T-cell (primary cell): ENCODE data around the gene PDRG1. TPM values are rescaled to one million over a fixed set of nuclear protein-coding genes. Genes with fewer than 3 reads are reported as not detected.
A peak's percentile ranks its signal among the peaks of the same experiment; 100 is the strongest.

Experiments
- ATAC-seq, 4 experiments: fragments of 200-7000 bp in 3 of 4; fragments of 150-1000 bp in 1 of 4; cut with Tn5 transposase; replicated peaks in 1 of 4; 1 replicate in 3 of 4; 2 replicates in 1 of 4; pipeline ENCODE4 v1.10.0; 2021; ENCODE audit warnings: moderate library complexity in 3 of 4, mild to moderate bottlenecking in 2 of 4, moderate number of reproducible peaks in 1 of 4
- CTCF ChIA-PET, 2 donors: fragments of 300-600 bp; sonication (Branson Sonifier 250); formaldehyde crosslinking; loops; one replicate each; lab custom pipeline; 2022; ENCODE audit warnings: antibody characterized with exemption in 2 of 2; lab: Charles Lee
- POLR2A ChIA-PET, 2 donors: fragments of 300-600 bp; sonication (Branson Sonifier 250); formaldehyde crosslinking; loops; one replicate each; lab custom pipeline; 2022; ENCODE audit warnings: antibody characterized with exemption in 2 of 2; lab: Charles Lee
- DNase-seq, 35 experiments: peaks; one replicate each; pipeline versions ENCODE4 v3.0.0 to v3.0.0-alpha.2; 2013 to 2023
- H3K27ac ChIP-seq: one replicate; pipeline ENCODE4 v1.5.1; 2013; ENCODE audit warnings: low read length
- H3K27me3 ChIP-seq, 2 experiments: replicated peaks in 1 of 2; 1 replicate in 1 of 2; 2 replicates in 1 of 2; pipeline versions ENCODE4 v1.6.1 to v1.7.0; 2013; ENCODE audit warnings: low read length in 1 of 2, mixed read lengths in 1 of 2; ENCODE audit not compliant: control insufficient read depth in 2 of 2, insufficient read depth in 2 of 2; ENCODE audit errors: extremely low read depth in 1 of 2
- H3K36me3 ChIP-seq, 2 donors: 1 replicate in 1 of 2; 2 replicates in 1 of 2; pipeline versions ENCODE4 v1.6.1 to v1.7.0; 2013; ENCODE audit warnings: low read length in 1 of 2; ENCODE audit not compliant: control insufficient read depth in 2 of 2, insufficient read depth in 1 of 2; ENCODE audit errors: extremely low read depth in 1 of 2
- H3K4me1 ChIP-seq, 2 experiments: 1 replicate in 1 of 2; 2 replicates in 1 of 2; pipeline versions ENCODE4 v1.6.1 to v1.7.0; 2013; ENCODE audit warnings: low read length in 2 of 2, mixed read lengths in 1 of 2; ENCODE audit not compliant: insufficient read depth in 2 of 2, control insufficient read depth in 1 of 2; ENCODE audit errors: extremely low read depth in 1 of 2
- H3K4me3 ChIP-seq, 2 donors: 1 replicate in 1 of 2; 2 replicates in 1 of 2; pipeline versions ENCODE4 v1.5.1 to v1.7.0; 2013; ENCODE audit warnings: mild to moderate bottlenecking in 2 of 2, low read length in 1 of 2, moderate library complexity in 1 of 2; ENCODE audit not compliant: control insufficient read depth in 1 of 2; ENCODE audit errors: extremely low read depth in 1 of 2
- H3K9me3 ChIP-seq: 2 replicates; pipeline ENCODE4 v1.7.0; 2013
- H3K27ac Mint-ChIP-seq, 2 donors: one replicate each; pipeline ENCODE4 v1.8.0; 2020 to 2021; ENCODE audit warnings: mild to moderate bottlenecking in 2 of 2, mixed read lengths in 2 of 2
- H3K27me3 Mint-ChIP-seq, 2 donors: one replicate each; pipeline ENCODE4 v1.8.0; 2021 to 2022; ENCODE audit warnings: mixed read lengths in 2 of 2
- H3K36me3 Mint-ChIP-seq: one replicate; pipeline ENCODE4 v1.8.0; 2021; ENCODE audit warnings: mixed read lengths
- H3K4me1 Mint-ChIP-seq, 3 donors: one replicate each; pipeline ENCODE4 v1.8.0; 2020 to 2022; ENCODE audit warnings: mixed read lengths in 3 of 3, mild to moderate bottlenecking in 1 of 3
- H3K4me3 Mint-ChIP-seq, 3 donors: one replicate each; pipeline ENCODE4 v1.8.0; 2020 to 2022; ENCODE audit warnings: mild to moderate bottlenecking in 3 of 3, mixed read lengths in 3 of 3, moderate library complexity in 3 of 3
- H3K9me3 Mint-ChIP-seq, 3 donors: one replicate each; pipeline ENCODE4 v1.8.0; 2020 to 2022; ENCODE audit warnings: mixed read lengths in 3 of 3
- WGBS: methylation state at CpG from one replicate; pipeline ENCODE4 v1.1.5; 2013; ENCODE audit warnings: missing lambda C conversion rate; ENCODE audit not compliant: insufficient coverage; 5-methylcytosine and 5-hydroxymethylcytosine counted together
- total RNA-seq, 35 experiments: library from RNA in 6 of 35; stranded (reverse) in 6 of 35; fragments of 120-200 nt in 1 of 35; gene quantifications; one replicate each; pipeline versions ENCODE4 v1.2.1 to v1.2.4 and lab custom pipeline; 2013 to 2026

The PDRG1 gene
- total RNA-seq, 5 donors from 2014 or later (not counting 1 experiment from before 2014, with no cell fraction given): 7.5 to 14.5 (median 11.6) TPM

- WGBS: 69% methylated on average over 1 of the region's 6 CpGs
- no peak for ATAC-seq
- Histone ChIP-seq H3K9me3 (no peaks in the 10 kb centered on the region), H3K4me1 (no peaks in the 10 kb centered on the region), H3K36me3 (no peaks in the 10 kb centered on the region), H3K27me3 (peaks cover 0 to 19% of the 10 kb centered on the region in 2 experiments), H3K27ac (no peak overlapping the region), H3K4me3 (no peak overlapping the region)
- Mint-ChIP-seq H3K4me3 (no peak overlapping the region), H3K27ac (no peak overlapping the region), H3K36me3 (no peaks in the 10 kb centered on the region), H3K27me3 (peaks cover 23 to 25% of the 10 kb centered on the region in 2 donors), H3K9me3 (no peaks in the 10 kb centered on the region), H3K4me1 (no peaks in the 10 kb centered on the region)
- ChIA-PET CTCF (no interaction called here), POLR2A (no interaction called here)
- no peak for DNase-seq
These were observed 50.2 kb downstream of the PDRG1 start for GRCh38 chr20:31901615-31902014.

GRCh38 chr20:31897541-31897940 lies 54.3 kb downstream of the PDRG1 start:
- Mint-ChIP-seq H3K4me1 (peaks cover 0 to 3% (median 0%) of the 10 kb centered on the region in 3 donors), H3K27me3 (peaks cover 28 to 32% of the 10 kb centered on the region in 2 donors), H3K9me3 (peaks cover 0 to 3% (median 0%) of the 10 kb centered on the region in 3 donors), H3K27ac (no peak overlapping the region), H3K36me3 (no peaks in the 10 kb centered on the region), H3K4me3 (no peak overlapping the region)
- H3K27me3 ChIP-seq: peaks cover 0 to 10% of the 10 kb centered on the region in 2 experiments
- 90% methylated on average over 4 of the region's 9 CpGs for WGBS
- no peak for DNase-seq
- no peaks in the 10 kb centered on the region for H3K36me3 ChIP-seq
- ChIA-PET POLR2A (no interaction called here), CTCF (no interaction called here)
- no peaks in the 10 kb centered on the region for H3K9me3 ChIP-seq
- no peak for ATAC-seq
- no peaks in the 10 kb centered on the region for H3K4me1 ChIP-seq
- H3K4me3 ChIP-seq: no peak overlapping the region
- no peak overlapping the region for H3K27ac ChIP-seq

- peaks cover 0 to 3% (median 0%) of the 10 kb centered on the region in 3 donors for H3K9me3 Mint-ChIP-seq
- CTCF ChIA-PET: no interaction called here
- no peak overlapping the region for H3K27ac Mint-ChIP-seq
- H3K27me3 Mint-ChIP-seq: peaks cover 30 to 34% of the 10 kb centered on the region in 2 donors
- Histone ChIP-seq H3K36me3 (no peaks in the 10 kb centered on the region), H3K4me1 (no peaks in the 10 kb centered on the region), H3K27ac (no peak overlapping the region), H3K9me3 (no peaks in the 10 kb centered on the region), H3K4me3 (no peak overlapping the region), H3K27me3 (peaks cover 0 to 8% of the 10 kb centered on the region in 2 experiments)
- WGBS: 96% methylated on average over 4 of the region's 9 CpGs
- POLR2A ChIA-PET: no interaction called here
- no peaks in the 10 kb centered on the region for H3K36me3 Mint-ChIP-seq
- no peak overlapping the region for H3K4me3 Mint-ChIP-seq
- no peak for ATAC-seq
- H3K4me1 Mint-ChIP-seq: peaks cover 0 to 3% (median 0%) of the 10 kb centered on the region in 3 donors
- DNase-seq: no peak
These were observed 55.8 kb downstream of the PDRG1 start for GRCh38 chr20:31896049-31896448.

GRCh38 chr20:31894980-31895675 lies 56.7 kb downstream of the PDRG1 start:
- Mint-ChIP-seq H3K27me3 (peaks cover 28 to 30% of the 10 kb centered on the region in 2 donors), H3K9me3 (peaks cover 0 to 3% (median 0%) of the 10 kb centered on the region in 3 donors), H3K36me3 (no peaks in the 10 kb centered on the region), H3K4me3 (no peak overlapping the region), H3K4me1 (peaks cover 0 to 3% (median 0%) of the 10 kb centered on the region in 3 donors), H3K27ac (no peak overlapping the region)
- ChIA-PET POLR2A (no interaction called here), CTCF (no interaction called here)
- DNase-seq (peak in 7 of 35 experiments; percentile 9 to 45 (median 13)), ATAC-seq (peak in 3 of 4 experiments; percentile 37 to 74 (median 43))
- Histone ChIP-seq H3K27me3 (peaks cover 0 to 3% of the 10 kb centered on the region in 2 experiments), H3K4me1 (no peaks in the 10 kb centered on the region), H3K36me3 (no peaks in the 10 kb centered on the region), H3K9me3 (no peaks in the 10 kb centered on the region), H3K27ac (no peak overlapping the region), H3K4me3 (no peak overlapping the region)
- WGBS: 58% methylated on average over 7 of the region's 8 CpGs

Other genes with a start within 250 kb of the PDRG1 start
- gene BCL2L1, start 229.2 kb downstream of the PDRG1 start, total RNA-seq: 10 to 100 TPM; 26.6 to 33.8 (median 27.7) TPM
- gene TPX2, start 212.8 kb downstream of the PDRG1 start, total RNA-seq: 1 to 10 TPM in 4 of 5 donors, under 1 TPM in 1; 0.99 to 3.0 (median 1.4) TPM
- gene MYLK2, start 132.7 kb downstream of the PDRG1 start, total RNA-seq: not detected
- gene FOXS1, start 106.4 kb downstream of the PDRG1 start, total RNA-seq: not detected
- not detected for gene DUSP15, start 81.5 kb downstream of the PDRG1 start, total RNA-seq
- under 1 TPM in 1 of 5 donors, not detected in 4; 0.16 TPM for gene TTLL9, start 81.4 kb downstream of the PDRG1 start, total RNA-seq
- gene XKR7, start 16.1 kb upstream of the PDRG1 start, total RNA-seq: not detected
- gene CCM2L, start 58.4 kb upstream of the PDRG1 start, total RNA-seq: not detected
- gene HCK, start 100.2 kb upstream of the PDRG1 start, total RNA-seq: 1 to 10 TPM in 1 of 5 donors, under 1 TPM in 4; 0.29 to 1.5 (median 0.73) TPM
- gene TM9SF4, start 157.7 kb upstream of the PDRG1 start, total RNA-seq: 10 to 100 TPM; 32.6 to 42.3 (median 38.0) TPM